SH-SY5Y (cell line): ENCODE results near the gene POLR1A.

Experiments
- GATA2 ChIP-seq: IDR thresholded peaks from 2 replicates; pipeline ENCODE4 v1.6.1; 2011; ENCODE audit warnings: mild to moderate bottlenecking, low read depth, low read length
- GATA3 ChIP-seq: IDR thresholded peaks from 2 replicates; pipeline ENCODE4 v1.6.1; 2011; ENCODE audit warnings: low read depth, mild to moderate bottlenecking, low read length, moderate library complexity

DNA sequence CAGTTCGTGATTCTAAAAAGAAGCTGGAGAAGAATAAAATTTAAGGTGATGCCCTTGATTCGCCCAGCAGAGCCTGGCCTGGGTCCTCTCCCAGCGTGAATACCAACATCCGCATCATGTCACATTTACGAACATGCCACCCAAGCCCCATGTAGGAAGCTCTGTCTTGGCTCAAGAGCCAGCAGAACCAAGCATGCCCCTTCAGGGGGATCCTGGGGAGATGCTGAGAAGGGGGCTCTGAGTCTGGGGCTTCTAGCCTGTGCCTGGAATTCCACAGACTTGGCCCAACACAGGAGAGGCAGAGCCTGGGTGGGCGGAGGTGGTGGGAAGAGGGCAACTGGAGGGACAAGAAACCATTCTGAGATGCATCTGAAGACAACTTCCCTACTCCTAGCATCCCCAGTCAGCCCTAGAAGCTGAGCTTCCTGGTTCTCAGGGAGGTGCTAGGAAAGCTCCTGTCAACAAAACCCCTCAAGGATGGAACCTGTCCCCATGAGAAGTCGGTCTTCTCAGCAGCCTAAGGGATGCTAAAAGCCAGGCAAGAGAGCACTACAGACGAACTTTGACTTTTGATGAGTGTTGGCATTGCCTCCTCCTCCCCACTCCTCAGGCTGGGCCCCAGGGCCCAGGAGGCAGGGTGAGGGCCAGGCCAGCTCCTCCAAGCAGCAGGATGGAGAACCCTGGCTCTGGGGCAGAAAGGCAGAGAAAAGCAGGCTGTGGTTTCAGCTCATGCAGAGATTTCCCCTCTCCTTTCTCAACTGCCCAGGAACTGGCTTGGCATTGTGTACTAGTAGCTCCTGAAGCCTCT is 57.9 kb downstream of the POLR1A start:
- TF ChIP-seq GATA2 (no peak), GATA3 (no peak)
